Omental fat pad (tissue), 4 donors: Measurements from ENCODE around the gene MEOX2. TPM values are rescaled to one million over a fixed set of nuclear protein-coding genes. Genes with fewer than 3 reads are reported as not detected.

Experiments
- ATAC-seq: fragments of 150-250 bp; one replicate; pipeline ENCODE4 v1.9.1; 2016; ENCODE audit warnings: mild to moderate bottlenecking, moderate library complexity; ENCODE audit not compliant: low FRiP score
- DNase-seq: peaks from one replicate; pipeline ENCODE4 v3.0.0-alpha.2; 2019; ENCODE audit warnings: low spot score
- total RNA-seq, 4 donors: library from RNA; depleted of rRNA; stranded (reverse); fragments of >200 nt; gene quantifications; one replicate each; pipeline ENCODE4 v1.1.0, GENCODE V29; 2016
- TF ChIP-seq, protein P1 (sequence below), 3 donors: fragments of 450-650 bp; IDR thresholded peaks; one replicate each; pipeline ENCODE4 v1.5.1; 2016 to 2017; ENCODE audit warnings: antibody characterized with exemption in 3 of 3, mild to moderate bottlenecking in 3 of 3, moderate library complexity in 2 of 3

MEOX2 gene
- total RNA-seq, 4 donors from 2014 or later: 3.2 to 96.9 (median 30.0) TPM

DNA sequence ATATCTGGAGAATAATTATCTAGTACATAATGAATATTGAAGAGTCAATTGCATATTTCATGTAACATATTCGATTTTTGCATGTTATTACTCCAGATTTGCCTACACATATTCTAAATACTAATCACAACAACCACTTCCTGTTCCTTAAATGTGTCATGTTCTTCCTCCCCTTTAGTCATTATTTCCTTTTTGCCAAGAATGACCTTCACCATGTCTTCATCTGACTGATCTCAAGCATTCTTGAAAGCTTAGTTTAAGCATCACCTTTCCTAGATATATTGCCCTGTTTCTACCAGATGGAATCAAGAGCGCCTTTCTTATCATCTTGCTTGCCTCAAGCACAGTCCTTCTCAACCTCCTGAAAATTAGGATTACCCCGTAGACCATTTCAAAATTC, 23.5 kb upstream of the MEOX2 start:
- TF ChIP-seq, protein P1, sequence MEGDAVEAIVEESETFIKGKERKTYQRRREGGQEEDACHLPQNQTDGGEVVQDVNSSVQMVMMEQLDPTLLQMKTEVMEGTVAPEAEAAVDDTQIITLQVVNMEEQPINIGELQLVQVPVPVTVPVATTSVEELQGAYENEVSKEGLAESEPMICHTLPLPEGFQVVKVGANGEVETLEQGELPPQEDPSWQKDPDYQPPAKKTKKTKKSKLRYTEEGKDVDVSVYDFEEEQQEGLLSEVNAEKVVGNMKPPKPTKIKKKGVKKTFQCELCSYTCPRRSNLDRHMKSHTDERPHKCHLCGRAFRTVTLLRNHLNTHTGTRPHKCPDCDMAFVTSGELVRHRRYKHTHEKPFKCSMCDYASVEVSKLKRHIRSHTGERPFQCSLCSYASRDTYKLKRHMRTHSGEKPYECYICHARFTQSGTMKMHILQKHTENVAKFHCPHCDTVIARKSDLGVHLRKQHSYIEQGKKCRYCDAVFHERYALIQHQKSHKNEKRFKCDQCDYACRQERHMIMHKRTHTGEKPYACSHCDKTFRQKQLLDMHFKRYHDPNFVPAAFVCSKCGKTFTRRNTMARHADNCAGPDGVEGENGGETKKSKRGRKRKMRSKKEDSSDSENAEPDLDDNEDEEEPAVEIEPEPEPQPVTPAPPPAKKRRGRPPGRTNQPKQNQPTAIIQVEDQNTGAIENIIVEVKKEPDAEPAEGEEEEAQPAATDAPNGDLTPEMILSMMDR (IDR thresholded peaks at IDR 0.05): no peak
- DNase-seq (no peak), ATAC-seq (no peak)

DNA sequence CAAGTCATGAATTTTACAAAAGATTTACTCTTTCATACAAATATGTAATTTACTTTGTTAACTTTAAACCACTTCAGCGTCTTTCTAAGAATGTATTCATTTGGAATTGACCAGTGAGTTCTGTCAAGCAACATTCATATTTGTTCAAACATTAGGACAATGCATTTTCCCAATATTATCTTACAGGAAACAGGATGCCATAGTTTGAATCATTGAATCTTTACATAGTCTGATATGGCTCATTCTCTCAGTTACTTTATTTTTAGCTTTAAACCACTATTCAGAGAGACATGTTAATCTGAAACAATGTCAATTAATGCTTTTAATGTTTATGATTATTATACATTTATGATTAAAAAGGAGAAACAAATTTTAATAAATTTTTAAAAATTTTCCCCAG, 21.1 kb upstream of the MEOX2 start:
- ATAC-seq (no peak), DNase-seq (no peak)
- TF ChIP-seq, protein P1 (IDR thresholded peaks at IDR 0.05): no peak

DNA sequence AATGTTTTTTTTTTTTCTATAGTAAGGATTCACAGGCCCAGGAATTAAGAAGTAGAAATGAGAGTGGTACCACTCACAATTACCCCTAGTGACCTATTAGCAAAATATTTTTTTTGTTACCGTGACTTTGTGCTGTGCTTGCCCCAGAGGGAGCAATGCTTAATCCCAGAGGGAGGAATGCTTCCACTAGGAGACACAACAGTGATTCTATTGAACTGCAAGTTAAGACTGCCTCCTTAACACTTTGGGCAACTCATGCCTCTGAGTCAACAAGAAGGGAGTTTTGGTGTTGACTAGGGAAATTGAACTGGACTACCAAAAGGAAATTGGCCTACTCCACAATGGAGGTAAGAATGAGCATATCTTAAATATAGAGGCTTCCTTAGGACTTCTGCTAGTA, 17.2 kb upstream of the MEOX2 start:
- DNase-seq: no peak
- TF ChIP-seq, protein P1 (IDR thresholded peaks at IDR 0.05): no peak
- no peak for ATAC-seq

DNA sequence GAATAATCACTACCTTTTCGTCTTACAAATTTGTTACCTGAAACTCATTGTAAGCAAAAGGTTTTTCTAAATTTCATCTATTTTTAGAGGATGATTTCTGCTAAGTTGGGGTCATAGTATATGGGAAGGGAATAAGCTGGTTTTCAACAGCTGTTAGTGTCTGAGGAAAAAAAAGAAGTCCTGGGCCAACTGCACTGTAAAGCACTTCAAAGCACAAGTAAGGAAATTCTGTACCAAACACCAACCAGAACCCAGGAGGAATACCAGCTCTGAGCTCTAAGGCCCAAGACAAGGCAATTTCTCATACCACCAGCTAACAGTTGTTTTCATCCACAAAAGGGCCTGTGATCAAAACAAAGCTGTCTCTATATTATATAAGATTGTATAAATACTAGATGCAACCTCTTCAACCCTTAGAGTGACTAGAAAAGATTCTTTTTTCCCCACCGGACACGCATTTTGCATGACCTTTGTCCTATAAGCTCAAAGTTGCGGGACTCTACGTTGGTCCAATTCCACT, 6.1 kb upstream of the MEOX2 start:
- ATAC-seq (no peak), DNase-seq (no peak)
- TF ChIP-seq, protein P1 (IDR thresholded peaks at IDR 0.05): no peak

DNA sequence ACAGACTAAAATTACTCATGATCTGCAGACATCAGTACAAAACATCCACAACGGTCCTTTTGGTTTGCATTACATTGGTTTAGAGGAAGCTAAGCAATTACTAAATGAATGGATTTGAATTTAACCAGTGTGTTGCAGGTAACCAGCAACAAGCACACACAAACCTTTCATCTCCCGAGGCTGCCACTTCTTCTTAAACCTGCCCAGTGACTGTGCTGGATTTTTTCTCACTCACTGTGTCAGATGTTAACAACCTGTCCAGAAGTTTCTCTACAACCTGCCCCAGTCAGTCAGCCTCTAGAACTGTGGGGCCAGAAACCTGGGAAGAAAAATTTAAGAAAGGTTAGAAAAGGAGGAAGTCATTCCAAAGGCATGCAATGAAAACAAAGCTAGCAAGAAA, 2.4 kb upstream of the MEOX2 start:
- TF ChIP-seq, protein P1 (IDR thresholded peaks at IDR 0.05): no peak
- ATAC-seq (no peak), DNase-seq (no peak)

DNA sequence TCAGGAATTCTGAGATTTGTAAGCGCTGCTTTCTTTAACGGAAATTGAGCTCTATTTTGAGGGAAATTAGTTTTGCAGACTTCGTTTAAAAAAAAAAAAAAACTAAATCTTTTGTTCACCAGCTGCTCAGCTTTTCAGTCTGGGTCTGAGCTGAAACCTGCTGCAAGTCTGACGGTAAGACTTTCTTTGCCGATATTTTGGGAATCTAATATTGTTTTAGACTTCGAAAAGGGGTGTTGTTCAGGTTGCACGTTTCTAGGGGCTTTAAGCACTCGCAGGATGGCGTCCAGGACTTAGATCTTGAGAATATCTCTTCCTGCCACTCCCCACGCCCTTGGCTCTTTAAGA, 1.8 kb upstream of the MEOX2 start:
- TF ChIP-seq, protein P1 (IDR thresholded peaks at IDR 0.05): no peak
- ATAC-seq (no peak), DNase-seq (no peak)

DNA sequence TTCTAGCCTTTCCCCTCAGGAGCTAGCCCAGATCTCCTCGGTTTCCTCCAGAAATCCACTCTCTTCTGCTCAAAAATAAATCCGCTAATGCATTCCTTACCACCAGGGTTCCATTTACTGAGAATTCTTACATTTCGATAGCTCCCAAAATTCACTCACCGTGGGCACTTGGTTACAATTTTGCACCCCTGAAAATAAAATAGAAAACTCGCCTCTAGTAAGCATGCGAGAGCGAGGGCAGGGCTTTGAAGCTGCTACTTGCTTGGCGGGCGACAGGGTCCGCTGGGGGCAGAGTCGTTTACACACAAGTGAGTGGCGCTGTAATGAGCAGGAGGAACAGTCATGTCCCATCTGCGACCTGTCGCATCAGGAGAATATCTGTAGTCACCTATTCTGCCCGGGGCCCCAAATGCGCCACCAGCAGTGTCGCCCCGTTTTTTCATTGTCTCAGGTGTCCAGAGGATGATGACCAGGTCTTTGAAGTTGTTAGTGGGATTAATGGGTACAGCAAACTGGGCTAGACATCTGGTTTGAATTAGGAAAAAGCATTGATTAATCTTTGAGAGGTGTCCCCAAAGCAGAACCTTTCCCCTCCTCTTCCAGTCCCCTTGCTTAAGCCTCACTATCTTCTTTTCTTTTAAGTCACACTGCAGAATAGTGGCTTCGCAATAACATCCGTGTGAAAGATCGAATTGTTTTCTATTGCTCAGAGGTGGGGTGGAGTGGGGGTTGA, 1.2 kb upstream of the MEOX2 start:
- ATAC-seq (no peak), DNase-seq (no peak)
- TF ChIP-seq, protein P1 (IDR thresholded peaks at IDR 0.05): no peak
